ENCODE results near the gene PCDHB9.

GRCh38 chr5:141223112-141223783 lies 36.3 kb downstream of the PCDHB9 start, which contains the start of gene PCDHB14:
- TF ChIP-seq CTCF (IDR thresholded peaks at IDR 0.05) (no peak), POLR2AphosphoS5 (IDR thresholded peaks at IDR 0.05; ENCODE audit: insufficient read depth in 1 of 2, low read depth in 1 of 2) (no peak), POLR2A (IDR thresholded peaks at IDR 0.05) (no peak)

Data from vagina (tissue), 2 donors.